PFSK-1 (cell line): ENCODE data around the gene PCK2.
A peak's percentile ranks its signal among the peaks of the same experiment; 100 is the strongest.

Source experiments
- FOXP2 ChIP-seq: optimal IDR thresholded peaks from 2 replicates; pipeline ENCODE3; 2011; ENCODE audit warnings: borderline replicate concordance, control low read depth, inconsistent platforms; ENCODE audit not compliant: insufficient read depth; ENCODE audit errors: extremely low read length, extremely low read depth
- POLR2AphosphoS5 ChIP-seq: IDR thresholded peaks from 2 replicates; pipeline ENCODE4 v1.6.1; 2012; ENCODE audit warnings: low read depth, mild to moderate bottlenecking, control low read depth, low read length, moderate library complexity
- REST ChIP-seq, 2 experiments: IDR thresholded peaks; 2 replicates each; pipeline versions ENCODE4 v1.6.1 to v1.8.0; 2011 to 2012; ENCODE audit warnings: low read depth in 2 of 2, low read length in 2 of 2, control low read depth in 1 of 2, inconsistent platforms in 1 of 2, mild to moderate bottlenecking in 1 of 2, moderate library complexity in 1 of 2; ENCODE audit not compliant: insufficient read depth in 1 of 2
- SIN3A ChIP-seq: IDR thresholded peaks from 2 replicates; pipeline ENCODE4 v1.6.1; 2012; ENCODE audit warnings: mild to moderate bottlenecking, low read length, moderate library complexity, borderline replicate concordance; ENCODE audit not compliant: insufficient read depth
- TAF1 ChIP-seq: IDR thresholded peaks from 2 replicates; pipeline ENCODE4 v1.6.1; 2012; ENCODE audit warnings: low read length, control low read depth, borderline replicate concordance; ENCODE audit not compliant: insufficient read depth

Gene PCK2

DNA sequence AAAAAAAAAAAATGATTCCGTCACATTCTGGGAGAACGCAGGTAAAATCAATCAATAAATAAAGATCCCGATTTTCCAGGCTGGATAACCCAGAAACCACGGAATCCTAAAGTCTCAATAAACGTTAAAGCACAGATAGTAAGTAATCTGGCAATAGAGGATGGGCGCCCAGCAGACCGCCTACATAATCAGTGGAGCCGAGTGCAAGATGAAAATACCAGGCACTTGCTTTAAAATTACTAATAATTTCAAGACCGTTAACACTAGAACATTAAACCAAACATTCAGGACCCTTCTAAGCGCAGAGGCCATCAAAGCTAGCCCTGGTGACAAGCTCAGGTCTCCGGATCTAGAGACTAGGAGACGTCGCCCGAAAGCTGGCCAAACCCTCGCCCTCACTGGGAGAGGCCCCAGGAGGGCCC lies 19.3 kb downstream of the PCK2 start:
- TF ChIP-seq POLR2AphosphoS5 = no peak
- no peak for TF ChIP-seq FOXP2
- no peak for TF ChIP-seq REST (IDR thresholded peaks at IDR 0.05; ENCODE audit: insufficient read depth in 1 of 2, low read depth in 2 of 2, low read length in 2 of 2)
- no peak for TF ChIP-seq TAF1
- TF ChIP-seq SIN3A = no peak

DNA sequence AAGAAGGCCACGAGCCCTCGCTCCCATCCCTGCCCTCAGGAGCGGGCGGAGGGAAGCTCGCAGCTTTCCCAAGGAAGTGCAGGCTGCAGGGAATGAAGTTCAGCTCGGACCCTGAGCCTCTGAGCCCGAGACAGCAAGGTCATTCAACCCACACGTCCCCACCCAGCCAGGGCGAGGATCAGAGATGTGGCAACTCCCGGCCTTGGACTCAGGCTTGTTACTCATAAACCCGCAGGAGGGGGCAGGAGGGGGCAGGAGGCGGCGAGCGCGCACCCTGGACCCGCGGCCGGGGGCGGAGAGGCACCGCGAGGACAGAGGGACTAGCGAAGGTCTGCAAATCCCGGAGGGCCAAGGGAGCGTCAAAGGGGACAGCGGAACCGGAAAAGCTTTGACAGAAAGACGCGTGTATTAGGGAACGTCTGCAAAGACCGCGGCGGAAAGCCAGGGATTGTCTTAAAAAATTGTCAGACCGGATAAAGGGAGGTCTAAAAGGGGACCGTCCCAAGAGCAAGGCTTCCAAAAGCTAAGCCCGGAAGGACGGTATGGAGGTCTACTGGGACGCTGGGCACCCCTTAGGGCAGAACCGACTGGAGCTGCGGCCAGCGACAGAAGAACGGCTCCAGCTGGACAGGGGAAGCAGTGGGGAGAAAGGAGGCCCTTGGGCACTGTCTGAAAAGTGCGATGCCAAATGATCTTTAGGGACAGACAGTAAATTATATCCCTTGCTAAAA lies 19.9 kb downstream of the PCK2 start:
- TF ChIP-seq REST (IDR thresholded peaks at IDR 0.05; ENCODE audit: insufficient read depth in 1 of 2, low read depth in 2 of 2, low read length in 2 of 2) (no peak), TAF1 (peak; percentile 48; the same call in 1 of the 2 replicates), SIN3A (peak; percentile 64; the same call in 1 of the 2 replicates), FOXP2 (no peak), POLR2AphosphoS5 (peak; percentile 65)

DNA sequence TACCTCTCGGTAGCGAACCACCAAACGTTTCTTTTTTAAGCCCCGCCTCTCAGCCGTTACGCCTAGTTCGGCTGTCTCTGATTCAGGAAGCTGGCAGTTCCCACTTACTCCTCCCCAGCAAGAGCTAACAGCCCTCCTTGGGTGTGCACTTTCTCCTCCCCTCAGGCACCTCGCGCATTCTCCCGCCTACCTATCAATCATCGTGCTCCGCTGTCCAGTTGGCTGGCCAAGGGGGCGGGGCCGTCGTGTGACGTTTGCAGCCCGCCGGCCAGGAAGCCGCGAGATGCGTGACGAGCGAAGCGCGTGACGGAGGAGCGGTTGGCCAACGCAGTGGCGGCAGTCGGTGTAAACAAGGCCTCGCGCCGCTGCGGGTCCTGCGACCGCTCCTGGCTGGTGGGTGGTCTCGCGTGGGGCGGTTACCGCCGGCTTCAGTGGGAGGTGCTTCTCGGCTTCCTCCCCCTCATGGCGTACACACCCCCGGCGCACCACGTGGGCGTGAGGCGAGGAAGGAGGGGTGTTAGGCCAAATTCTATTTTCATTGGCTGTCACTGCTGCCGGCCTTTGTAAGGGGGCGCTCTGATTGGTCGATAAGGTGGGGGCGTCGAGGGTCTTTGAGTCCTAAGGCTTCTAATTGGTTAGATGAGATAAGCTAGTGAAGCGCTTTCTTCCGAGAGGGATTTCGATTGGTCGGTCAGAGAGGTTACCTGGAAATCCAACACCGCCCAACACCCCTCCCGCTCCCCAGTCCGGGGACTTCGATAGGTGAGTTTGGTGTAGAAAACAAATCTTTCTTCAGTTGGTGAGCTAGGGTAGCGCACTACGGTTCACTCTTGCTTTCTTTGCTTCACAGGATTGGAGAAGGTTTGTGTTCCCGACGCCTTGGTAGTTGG lies 20.7 kb downstream of the PCK2 start, which contains the start of the genes DCAF11 and NRL:
DCAF11 (plus strand) TSS at position 246 of the 890 bp plus-strand sequence. CDS start 818 bp downstream, outside the sequence.
NRL (minus strand) TSS at position 418 of the 890 bp plus-strand sequence. CDS start 32,101 bp downstream, outside the sequence.
- peak; percentile 86 for TF ChIP-seq FOXP2
- no peak for TF ChIP-seq REST (IDR thresholded peaks at IDR 0.05; ENCODE audit: insufficient read depth in 1 of 2, low read depth in 2 of 2, low read length in 2 of 2)
- no peak for TF ChIP-seq TAF1
- peak; percentile 61; the same call in 1 of the 2 replicates for TF ChIP-seq SIN3A
- peak; percentile 38 for TF ChIP-seq POLR2AphosphoS5

- TF ChIP-seq SIN3A = no peak
- TF ChIP-seq TAF1 = no peak
- no peak for TF ChIP-seq POLR2AphosphoS5
- TF ChIP-seq REST (IDR thresholded peaks at IDR 0.05; ENCODE audit: insufficient read depth in 1 of 2, low read depth in 2 of 2, low read length in 2 of 2) = no peak
- TF ChIP-seq FOXP2 = no peak
These were observed 21.5 kb downstream of the PCK2 start for GRCh38 chr14:24115422-24116127.
